ENCODE results near the gene TSSC4. TPM values are rescaled to one million over a fixed set of nuclear protein-coding genes. Genes with fewer than 3 reads are reported as not detected.
A peak's percentile ranks its signal among the peaks of the same experiment; 100 is the strongest.

TSSC4 gene
- total RNA-seq, 4 donors from 2014 or later = 24.2 to 35.5 (median 29.6) TPM

GRCh38 chr11:2389377-2390026 is 11.0 kb upstream of the TSSC4 start:
- TF ChIP-seq, protein P1, sequence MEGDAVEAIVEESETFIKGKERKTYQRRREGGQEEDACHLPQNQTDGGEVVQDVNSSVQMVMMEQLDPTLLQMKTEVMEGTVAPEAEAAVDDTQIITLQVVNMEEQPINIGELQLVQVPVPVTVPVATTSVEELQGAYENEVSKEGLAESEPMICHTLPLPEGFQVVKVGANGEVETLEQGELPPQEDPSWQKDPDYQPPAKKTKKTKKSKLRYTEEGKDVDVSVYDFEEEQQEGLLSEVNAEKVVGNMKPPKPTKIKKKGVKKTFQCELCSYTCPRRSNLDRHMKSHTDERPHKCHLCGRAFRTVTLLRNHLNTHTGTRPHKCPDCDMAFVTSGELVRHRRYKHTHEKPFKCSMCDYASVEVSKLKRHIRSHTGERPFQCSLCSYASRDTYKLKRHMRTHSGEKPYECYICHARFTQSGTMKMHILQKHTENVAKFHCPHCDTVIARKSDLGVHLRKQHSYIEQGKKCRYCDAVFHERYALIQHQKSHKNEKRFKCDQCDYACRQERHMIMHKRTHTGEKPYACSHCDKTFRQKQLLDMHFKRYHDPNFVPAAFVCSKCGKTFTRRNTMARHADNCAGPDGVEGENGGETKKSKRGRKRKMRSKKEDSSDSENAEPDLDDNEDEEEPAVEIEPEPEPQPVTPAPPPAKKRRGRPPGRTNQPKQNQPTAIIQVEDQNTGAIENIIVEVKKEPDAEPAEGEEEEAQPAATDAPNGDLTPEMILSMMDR (IDR thresholded peaks at IDR 0.05) = peak in 1 of 6 experiments; percentile 9
- TF ChIP-seq POLR2A (IDR thresholded peaks at IDR 0.05) = no peak
- Histone ChIP-seq H3K27ac (peak overlapping the region; percentile 62 to 97 (median 81)), H3K9me3 (no peaks in the 10 kb centered on the region), H3K27me3 (no peaks in the 10 kb centered on the region), H3K4me1 (peaks cover 66 to 95% (median 71%) of the 10 kb centered on the region in 3 donors), H3K36me3 (peaks cover 14 to 77% (median 26%) of the 10 kb centered on the region in 3 donors), H3K4me3 (peak overlapping the region in 1 of 4 donors; percentile 0)
- WGBS, 2 donors = 50 to 80% methylated on average over 1 of the region's 14 CpGs
- no peak for DNase-seq
- intact Hi-C loops (cut with DNase I) = no loop called here

GRCh38 chr11:2390091-2390724 is 10.3 kb upstream of the TSSC4 start:
- H3K36me3 ChIP-seq = peaks cover 19 to 80% (median 31%) of the 10 kb centered on the region in 3 donors
- H3K4me3 ChIP-seq = peak overlapping the region in 1 of 4 donors; percentile 0
- intact Hi-C loops (cut with DNase I) = no loop called here
- no peak for TF ChIP-seq POLR2A (IDR thresholded peaks at IDR 0.05)
- WGBS, 2 donors = 50 to 61% methylated on average over 5 to 12 of the region's 23 CpGs
- H3K27ac ChIP-seq = peak overlapping the region; percentile 62 to 97 (median 81)
- no peaks in the 10 kb centered on the region for H3K27me3 ChIP-seq
- H3K4me1 ChIP-seq = peaks cover 59 to 95% (median 64%) of the 10 kb centered on the region in 3 donors
- no peaks in the 10 kb centered on the region for H3K9me3 ChIP-seq
- no peak for DNase-seq

DNA sequence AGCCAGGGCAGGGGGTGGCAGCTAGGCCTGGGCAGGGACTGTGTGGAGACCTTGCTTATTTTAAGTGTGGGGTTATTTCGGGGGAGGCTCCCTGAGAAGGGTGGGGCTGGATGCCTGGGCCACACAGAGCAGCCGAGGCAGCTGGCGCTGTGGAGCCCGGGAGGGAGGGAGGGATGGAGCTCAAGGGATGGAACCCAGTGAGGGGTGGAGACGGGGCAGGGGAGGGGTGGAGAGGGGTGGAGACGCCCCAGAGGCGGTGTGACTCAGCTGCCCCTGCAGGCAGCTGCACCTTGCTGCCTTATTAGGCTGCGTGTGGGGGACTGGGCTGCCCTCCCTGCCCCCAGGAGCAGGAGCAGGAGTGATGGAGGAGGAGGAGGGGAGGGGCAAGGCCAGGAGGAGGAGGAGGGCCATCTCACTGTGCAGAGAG is 9.8 kb upstream of the TSSC4 start:
- DNase-seq = no peak
- WGBS, 2 donors = 38 to 44% methylated on average over 3 to 8 of the region's 8 CpGs
- Histone ChIP-seq H3K4me3 (peak overlapping the region in 1 of 4 donors; percentile 0), H3K4me1 (peaks cover 53 to 90% (median 59%) of the 10 kb centered on the region in 3 donors), H3K9me3 (no peaks in the 10 kb centered on the region), H3K27ac (peak overlapping the region; percentile 62 to 97 (median 81)), H3K27me3 (no peaks in the 10 kb centered on the region), H3K36me3 (peaks cover 25 to 80% (median 36%) of the 10 kb centered on the region in 3 donors)
- intact Hi-C loops (cut with DNase I) = no loop called here
- TF ChIP-seq, protein P1 (IDR thresholded peaks at IDR 0.05) = no peak
- no peak for TF ChIP-seq POLR2A (IDR thresholded peaks at IDR 0.05)

DNA sequence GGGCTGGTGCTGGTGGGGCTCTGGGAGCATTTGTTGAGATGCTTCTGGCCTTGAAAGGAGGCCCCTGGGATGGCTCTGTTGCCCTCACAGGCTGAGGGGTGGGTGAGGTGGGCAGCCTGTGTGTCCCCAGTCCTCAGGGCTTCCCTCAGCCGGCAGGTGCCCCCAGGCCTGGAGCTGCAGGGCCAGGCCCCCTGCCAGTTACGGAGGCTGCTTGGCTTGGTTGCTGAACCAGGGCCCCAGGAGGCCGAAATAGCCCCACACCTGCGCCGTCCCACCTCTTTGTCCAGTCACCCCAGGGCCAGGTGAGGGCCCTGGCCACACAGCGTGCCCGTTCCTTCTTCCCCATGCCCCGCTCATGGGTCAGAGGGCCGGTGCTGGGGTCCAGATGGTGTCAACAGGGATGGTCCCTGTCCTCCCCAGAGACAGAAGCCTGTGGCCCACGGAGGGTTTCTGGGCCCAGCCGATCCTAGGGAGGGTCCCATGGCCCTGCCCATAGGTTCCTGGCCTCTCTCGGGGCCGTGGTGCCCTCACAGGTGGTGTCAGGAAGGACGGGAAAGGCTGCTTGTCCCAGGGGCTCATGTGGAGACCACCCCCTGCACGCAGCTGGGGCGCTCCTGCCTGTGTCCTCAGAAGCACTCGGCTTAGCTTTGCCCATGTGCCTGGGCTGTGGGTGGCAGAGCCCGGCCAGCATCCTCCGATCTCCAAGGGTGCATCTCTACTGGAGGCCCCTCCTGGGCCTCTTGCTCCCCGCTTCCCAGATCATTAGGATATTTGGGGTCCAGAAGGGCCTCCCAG is 9.2 kb upstream of the TSSC4 start:
- Histone ChIP-seq H3K27ac (peak overlapping the region; percentile 44 to 97 (median 81)), H3K9me3 (no peaks in the 10 kb centered on the region), H3K4me1 (peaks cover 50 to 84% (median 53%) of the 10 kb centered on the region in 3 donors), H3K27me3 (no peaks in the 10 kb centered on the region), H3K36me3 (peaks cover 29 to 80% (median 42%) of the 10 kb centered on the region in 3 donors), H3K4me3 (no peak overlapping the region)
- 60% methylated on average over 2 of the region's 20 CpGs; no CpG with 5 or more reads in 1 of the 2 donors for WGBS, 2 donors
- DNase-seq = no peak
- intact Hi-C loops (cut with DNase I) = no loop called here
- TF ChIP-seq, protein P1 (IDR thresholded peaks at IDR 0.05) = no peak
- no peak for TF ChIP-seq POLR2A (IDR thresholded peaks at IDR 0.05)

GRCh38 chr11:2392241-2392959 is 8.2 kb upstream of the TSSC4 start:
- peaks cover 39 to 73% (median 42%) of the 10 kb centered on the region in 3 donors for H3K4me1 ChIP-seq

More at GRCh38 chr11:2392241-2392959, 8.2 kb upstream of the TSSC4 start:
- H3K27me3 ChIP-seq = no peaks in the 10 kb centered on the region
- 50% methylated on average over 1 of the region's 26 CpGs; no CpG with 5 or more reads in 1 of the 2 donors for WGBS, 2 donors
- peaks cover 39 to 82% (median 51%) of the 10 kb centered on the region in 3 donors for H3K36me3 ChIP-seq
- peak overlapping the region; percentile 23 to 97 (median 81) for H3K27ac ChIP-seq
- no peaks in the 10 kb centered on the region for H3K9me3 ChIP-seq
- TF ChIP-seq, protein P1 (IDR thresholded peaks at IDR 0.05) = no peak
- TF ChIP-seq POLR2A (IDR thresholded peaks at IDR 0.05) = no peak
- H3K4me3 ChIP-seq = no peak overlapping the region
- no peak for DNase-seq
- intact Hi-C loops (cut with DNase I) = no loop called here
